Measurements from ENCODE around the gene SLF2.

DNA sequence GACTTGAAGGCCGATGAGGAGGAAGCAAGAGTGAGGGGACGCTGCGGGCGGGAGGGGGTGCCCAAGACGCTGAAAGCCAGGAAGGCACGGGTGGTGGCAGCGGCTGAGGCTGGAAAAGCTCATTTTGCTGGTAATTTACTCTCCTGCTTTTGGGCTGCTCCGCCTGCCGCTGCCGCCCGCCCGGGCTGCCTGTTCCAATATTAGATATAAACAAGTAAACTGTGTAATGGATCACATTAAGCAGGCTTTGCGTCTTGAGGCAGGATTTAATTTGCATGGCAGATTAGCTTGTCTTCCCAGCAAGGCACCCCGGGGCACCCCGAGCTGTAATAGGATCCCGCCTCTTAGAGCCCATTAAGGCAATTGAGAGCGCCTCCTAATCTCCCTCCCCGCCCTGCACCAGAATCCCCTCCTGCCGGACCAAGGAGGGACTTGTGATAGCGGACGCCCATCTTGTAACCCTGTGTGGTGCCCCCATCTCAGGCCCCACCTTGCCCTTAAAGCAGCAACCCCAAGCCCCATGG lies 46.1 kb upstream of the SLF2 start:
- TF ChIP-seq POLR2AphosphoS5 (IDR thresholded peaks at IDR 0.05; ENCODE audit: low read depth, low read length) (no peak), TAF1 (IDR thresholded peaks at IDR 0.05; ENCODE audit: borderline replicate concordance, insufficient read depth, low read length) (no peak)
- TF ChIP-seq, protein P1, sequence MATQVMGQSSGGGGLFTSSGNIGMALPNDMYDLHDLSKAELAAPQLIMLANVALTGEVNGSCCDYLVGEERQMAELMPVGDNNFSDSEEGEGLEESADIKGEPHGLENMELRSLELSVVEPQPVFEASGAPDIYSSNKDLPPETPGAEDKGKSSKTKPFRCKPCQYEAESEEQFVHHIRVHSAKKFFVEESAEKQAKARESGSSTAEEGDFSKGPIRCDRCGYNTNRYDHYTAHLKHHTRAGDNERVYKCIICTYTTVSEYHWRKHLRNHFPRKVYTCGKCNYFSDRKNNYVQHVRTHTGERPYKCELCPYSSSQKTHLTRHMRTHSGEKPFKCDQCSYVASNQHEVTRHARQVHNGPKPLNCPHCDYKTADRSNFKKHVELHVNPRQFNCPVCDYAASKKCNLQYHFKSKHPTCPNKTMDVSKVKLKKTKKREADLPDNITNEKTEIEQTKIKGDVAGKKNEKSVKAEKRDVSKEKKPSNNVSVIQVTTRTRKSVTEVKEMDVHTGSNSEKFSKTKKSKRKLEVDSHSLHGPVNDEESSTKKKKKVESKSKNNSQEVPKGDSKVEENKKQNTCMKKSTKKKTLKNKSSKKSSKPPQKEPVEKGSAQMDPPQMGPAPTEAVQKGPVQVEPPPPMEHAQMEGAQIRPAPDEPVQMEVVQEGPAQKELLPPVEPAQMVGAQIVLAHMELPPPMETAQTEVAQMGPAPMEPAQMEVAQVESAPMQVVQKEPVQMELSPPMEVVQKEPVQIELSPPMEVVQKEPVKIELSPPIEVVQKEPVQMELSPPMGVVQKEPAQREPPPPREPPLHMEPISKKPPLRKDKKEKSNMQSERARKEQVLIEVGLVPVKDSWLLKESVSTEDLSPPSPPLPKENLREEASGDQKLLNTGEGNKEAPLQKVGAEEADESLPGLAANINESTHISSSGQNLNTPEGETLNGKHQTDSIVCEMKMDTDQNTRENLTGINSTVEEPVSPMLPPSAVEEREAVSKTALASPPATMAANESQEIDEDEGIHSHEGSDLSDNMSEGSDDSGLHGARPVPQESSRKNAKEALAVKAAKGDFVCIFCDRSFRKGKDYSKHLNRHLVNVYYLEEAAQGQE (IDR thresholded peaks at IDR 0.05; ENCODE audit: insufficient read depth in 1 of 2, low read depth in 2 of 2, low read length in 2 of 2) = no peak
